Astrocyte of the spinal cord (primary cell): Measurements from ENCODE around the gene MXRA8.
"Not testable (repeated sequence)": the region's sequence is repeated elsewhere in the genome, so short reads cannot be mapped to it uniquely, and the experiment has no call there.

Experiments
- DNase-seq: peaks from one replicate; pipeline ENCODE4 v3.0.0; 2011; ENCODE audit warnings: low read depth, low spot score
- H3K4me3 ChIP-seq: 2 replicates; pipeline ENCODE4 v1.5.1; 2011; ENCODE audit warnings: low read depth, mild to moderate bottlenecking, low read length, moderate library complexity
- in situ Hi-C: cut with HindIII; loops from 2 replicates; pipeline ENCODE4 v1.10.0; 2017; ENCODE audit warnings: low sequenced_read_pairs
- TF ChIP-seq, protein P1 (sequence below): IDR thresholded peaks from 2 replicates; pipeline ENCODE4 v1.5.1; 2012; ENCODE audit warnings: low read depth, mild to moderate bottlenecking, low read length, inconsistent platforms

Gene MXRA8

GRCh38 chr1:1319646-1319941, 38.8 kb downstream of the MXRA8 start:
- no peak for DNase-seq
- H3K4me3 ChIP-seq = no peak overlapping the region
- in situ Hi-C loops = no loop called here
- TF ChIP-seq, protein P1, sequence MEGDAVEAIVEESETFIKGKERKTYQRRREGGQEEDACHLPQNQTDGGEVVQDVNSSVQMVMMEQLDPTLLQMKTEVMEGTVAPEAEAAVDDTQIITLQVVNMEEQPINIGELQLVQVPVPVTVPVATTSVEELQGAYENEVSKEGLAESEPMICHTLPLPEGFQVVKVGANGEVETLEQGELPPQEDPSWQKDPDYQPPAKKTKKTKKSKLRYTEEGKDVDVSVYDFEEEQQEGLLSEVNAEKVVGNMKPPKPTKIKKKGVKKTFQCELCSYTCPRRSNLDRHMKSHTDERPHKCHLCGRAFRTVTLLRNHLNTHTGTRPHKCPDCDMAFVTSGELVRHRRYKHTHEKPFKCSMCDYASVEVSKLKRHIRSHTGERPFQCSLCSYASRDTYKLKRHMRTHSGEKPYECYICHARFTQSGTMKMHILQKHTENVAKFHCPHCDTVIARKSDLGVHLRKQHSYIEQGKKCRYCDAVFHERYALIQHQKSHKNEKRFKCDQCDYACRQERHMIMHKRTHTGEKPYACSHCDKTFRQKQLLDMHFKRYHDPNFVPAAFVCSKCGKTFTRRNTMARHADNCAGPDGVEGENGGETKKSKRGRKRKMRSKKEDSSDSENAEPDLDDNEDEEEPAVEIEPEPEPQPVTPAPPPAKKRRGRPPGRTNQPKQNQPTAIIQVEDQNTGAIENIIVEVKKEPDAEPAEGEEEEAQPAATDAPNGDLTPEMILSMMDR = no peak

GRCh38 chr1:1318777-1319645, 39.3 kb downstream of the MXRA8 start:
- in situ Hi-C loops = no loop called here
- DNase-seq = no peak
- TF ChIP-seq, protein P1 = no peak
- H3K4me3 ChIP-seq = no peak overlapping the region

DNA sequence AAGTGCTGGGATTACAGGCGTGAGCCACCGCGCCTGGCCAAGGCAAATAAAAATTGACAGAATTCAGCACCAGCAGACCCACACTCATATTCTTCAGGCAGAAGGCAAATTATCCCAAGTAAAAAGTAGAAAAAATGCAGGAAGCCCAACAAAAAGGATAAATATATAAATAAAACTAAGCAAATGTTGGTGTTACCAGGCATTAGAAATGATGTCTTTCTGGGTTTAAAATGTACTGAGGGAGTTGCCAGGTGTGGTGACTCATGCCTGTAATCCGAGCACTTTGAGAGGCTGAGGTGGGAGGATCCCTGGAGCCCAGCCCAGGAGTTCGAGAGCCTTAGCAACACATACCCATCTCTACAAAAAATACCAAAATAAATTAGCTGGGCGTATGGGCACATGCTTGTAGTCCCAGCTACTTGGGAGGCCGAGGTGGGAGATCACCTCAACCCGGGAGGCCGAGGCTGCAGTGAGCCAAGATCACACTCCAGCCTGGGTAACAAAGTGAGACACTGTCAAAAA, 40.2 kb downstream of the MXRA8 start:
- H3K4me3 ChIP-seq = no peak overlapping the region
- in situ Hi-C loops = no loop called here
- DNase-seq = peak; percentile 95
- TF ChIP-seq, protein P1 = no peak

DNA sequence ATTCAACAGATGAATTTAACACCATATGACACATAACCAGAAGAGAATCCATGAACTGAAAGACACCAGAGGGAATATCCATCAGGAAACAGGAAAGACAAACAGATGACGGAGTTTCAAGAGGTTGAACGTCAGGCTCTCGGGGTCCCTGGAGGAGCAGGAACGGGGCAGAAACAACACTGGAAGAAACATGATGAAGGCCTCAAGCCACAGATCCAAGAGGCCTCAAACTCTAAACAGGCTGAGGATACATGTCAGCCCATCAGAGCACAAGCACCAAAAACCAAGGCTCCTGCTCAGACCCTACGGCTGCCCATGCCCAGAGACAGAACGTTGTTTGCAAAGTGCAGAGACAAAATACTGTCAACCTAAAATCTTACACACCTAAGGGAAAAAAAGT, 40.9 kb downstream of the MXRA8 start:
- in situ Hi-C loops = no loop called here
- TF ChIP-seq, protein P1 = no peak

GRCh38 chr1:1316199-1316598, 42.2 kb downstream of the MXRA8 start:
- in situ Hi-C loops, H3K4me3 ChIP-seq, DNase-seq: not testable (repeated sequence)

More for the DNA sequence above, 40.9 kb downstream of the MXRA8 start:
- DNase-seq = no peak
- no peak overlapping the region for H3K4me3 ChIP-seq

GRCh38 chr1:1315435-1315954, 42.9 kb downstream of the MXRA8 start:
- in situ Hi-C loops = no loop called here
- H3K4me3 ChIP-seq = no peak overlapping the region
- no peak for DNase-seq
- TF ChIP-seq, protein P1 = no peak

- TF ChIP-seq, protein P1 = no peak
- in situ Hi-C loops = no loop called here
- H3K4me3 ChIP-seq = no peak overlapping the region
- DNase-seq = no peak
Observed at GRCh38 chr1:1314678-1315335, 43.5 kb downstream of the MXRA8 start.
